MG63 (cell line): ENCODE data around the gene P2RY11. TPM values are rescaled to one million over a fixed set of nuclear protein-coding genes. Genes with fewer than 3 reads are reported as not detected.
A peak's percentile ranks its signal among the peaks of the same experiment; 100 is the strongest.

Experiments
- DNase-seq: peaks from one replicate; pipeline ENCODE4 v3.0.0-alpha.2; 2020
- H3K27me3 ChIP-seq: fragments of 250-450 bp; sonication (Bioruptor Pico); 2 replicates; pipeline ENCODE4 v1.5.1; 2020; ENCODE audit warnings: mild to moderate bottlenecking, moderate library complexity
- H3K36me3 ChIP-seq: fragments of 250-450 bp; sonication (Bioruptor Pico); 2 replicates; pipeline ENCODE4 v1.5.1; 2020; ENCODE audit warnings: mild to moderate bottlenecking, moderate library complexity
- H3K4me3 ChIP-seq: fragments of 250-450 bp; sonication (Bioruptor Pico); 2 replicates; pipeline ENCODE4 v1.5.1; 2020; ENCODE audit warnings: mild to moderate bottlenecking, moderate library complexity
- H3K9me3 ChIP-seq: fragments of 250-450 bp; sonication (Bioruptor Pico); 2 replicates; pipeline ENCODE4 v1.5.1; 2020; ENCODE audit warnings: mild to moderate bottlenecking, moderate library complexity
- total RNA-seq: library from RNA; depleted of rRNA; stranded (reverse); fragments of >200 nt; shearing (Covaris generic); gene quantifications from 2 replicates; pipeline ENCODE4 v1.2.3, GENCODE V29; 2014; ENCODE audit warnings: low replicate concordance; rRNA removed

P2RY11 gene
- total RNA-seq, 1 experiment from 2014 or later: 5.9 TPM

DNA sequence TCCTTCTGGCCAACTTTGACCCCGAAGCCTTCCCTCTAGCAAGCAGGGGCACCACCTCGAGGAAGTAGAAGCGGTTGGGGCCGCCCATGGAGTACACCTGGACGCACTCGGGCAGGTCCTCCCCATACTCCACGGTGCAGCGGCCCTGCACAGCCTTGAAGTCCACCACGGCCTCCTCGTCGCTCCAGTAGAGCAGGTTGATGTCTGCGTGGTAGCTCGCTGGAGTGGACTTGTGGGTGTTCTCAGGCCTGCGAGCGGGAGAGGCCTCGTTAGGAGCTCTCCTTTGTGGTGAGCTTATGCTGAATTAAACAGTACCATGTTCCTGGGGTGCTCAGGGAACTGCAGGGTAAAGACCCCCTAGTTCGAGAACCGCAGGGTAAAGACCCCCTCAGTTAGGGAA, 30.5 kb downstream of the P2RY11 start:
- Histone ChIP-seq H3K4me3 (no peak overlapping the region), H3K9me3 (no peaks in the 10 kb centered on the region), H3K27me3 (no peaks in the 10 kb centered on the region), H3K36me3 (peaks cover 100% of the 10 kb centered on the region)
- DNase-seq: no peak

DNA sequence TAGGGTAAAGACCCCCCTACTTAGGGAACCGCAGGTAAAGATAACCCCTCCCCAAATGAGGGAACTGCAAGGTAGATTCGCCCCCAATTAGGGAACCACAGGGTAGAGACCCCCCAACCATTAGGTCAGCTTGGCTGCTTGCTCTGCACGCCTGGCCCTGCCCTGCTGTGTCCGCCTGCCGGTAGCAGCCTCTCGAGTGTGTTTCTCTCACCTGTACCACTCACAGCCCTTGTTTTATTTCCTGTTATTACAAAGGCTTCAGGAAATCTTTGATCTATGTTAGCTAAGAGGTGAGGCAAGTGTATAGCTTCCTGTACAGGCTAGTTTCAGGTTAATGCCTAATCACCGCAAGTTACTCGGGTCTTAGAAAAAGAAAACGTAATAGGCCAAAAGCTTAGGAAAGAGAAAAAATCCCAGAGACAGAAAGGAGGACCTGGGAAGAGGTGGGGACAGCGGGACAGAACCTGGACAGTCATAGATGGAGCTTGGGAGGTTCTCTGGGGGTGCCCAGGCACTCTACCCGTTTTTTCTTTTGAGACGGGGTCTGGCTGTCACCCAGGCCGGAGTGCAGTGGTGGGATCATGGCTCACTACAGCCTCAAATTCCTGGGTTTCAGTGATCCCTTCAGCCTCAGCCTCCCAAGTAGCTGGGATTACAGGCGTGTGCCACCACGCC, 31.3 kb downstream of the P2RY11 start:
- peaks cover 100% of the 10 kb centered on the region for H3K36me3 ChIP-seq
- H3K4me3 ChIP-seq: no peak overlapping the region
- H3K9me3 ChIP-seq: no peaks in the 10 kb centered on the region
- no peak for DNase-seq
- no peaks in the 10 kb centered on the region for H3K27me3 ChIP-seq

DNA sequence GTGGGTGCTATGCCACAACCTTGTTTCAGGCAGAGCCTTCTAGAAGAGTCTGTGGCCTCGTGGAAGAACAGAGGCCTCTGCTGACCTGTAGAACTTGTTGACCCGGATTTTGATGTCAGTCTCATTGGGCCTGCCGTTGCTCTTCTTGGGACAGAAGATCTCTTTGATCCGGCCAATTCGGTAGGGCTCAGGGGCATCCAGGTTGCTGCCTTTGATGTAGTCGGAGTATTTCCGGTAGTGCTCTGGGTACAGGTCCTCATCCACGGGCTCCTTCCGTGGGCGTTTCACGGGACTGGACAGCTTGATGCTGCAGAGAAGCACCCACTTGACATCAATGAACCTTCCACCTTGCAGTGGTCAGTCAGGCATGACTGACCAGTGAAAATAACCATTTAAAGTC, 32.2 kb downstream of the P2RY11 start:
- DNase-seq: no peak
- H3K27me3 ChIP-seq: no peaks in the 10 kb centered on the region
- peaks cover 99% of the 10 kb centered on the region for H3K36me3 ChIP-seq
- no peaks in the 10 kb centered on the region for H3K9me3 ChIP-seq
- H3K4me3 ChIP-seq: no peak overlapping the region

DNA sequence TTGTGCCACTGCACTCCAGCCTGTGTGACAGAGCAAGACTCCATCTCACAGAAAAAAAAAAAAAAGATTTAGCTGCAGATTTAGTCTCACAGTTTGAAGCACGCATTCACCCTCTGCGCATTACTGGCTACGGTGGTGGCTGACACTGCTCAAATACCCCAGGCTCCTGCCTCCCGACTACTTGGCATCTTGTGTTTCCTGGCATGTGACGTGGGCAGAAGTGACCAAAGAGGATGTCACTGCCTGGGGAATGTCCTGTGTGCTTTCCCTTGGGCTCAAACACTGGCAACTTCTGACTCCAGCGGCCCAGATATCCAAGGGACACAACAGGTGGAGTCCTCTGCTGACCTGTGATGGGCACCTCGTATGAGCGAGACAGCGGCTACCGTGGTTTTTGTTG, 32.9 kb downstream of the P2RY11 start:
- Histone ChIP-seq H3K27me3 (no peaks in the 10 kb centered on the region), H3K36me3 (peaks cover 99% of the 10 kb centered on the region), H3K4me3 (no peak overlapping the region), H3K9me3 (no peaks in the 10 kb centered on the region)
- no peak for DNase-seq

DNA sequence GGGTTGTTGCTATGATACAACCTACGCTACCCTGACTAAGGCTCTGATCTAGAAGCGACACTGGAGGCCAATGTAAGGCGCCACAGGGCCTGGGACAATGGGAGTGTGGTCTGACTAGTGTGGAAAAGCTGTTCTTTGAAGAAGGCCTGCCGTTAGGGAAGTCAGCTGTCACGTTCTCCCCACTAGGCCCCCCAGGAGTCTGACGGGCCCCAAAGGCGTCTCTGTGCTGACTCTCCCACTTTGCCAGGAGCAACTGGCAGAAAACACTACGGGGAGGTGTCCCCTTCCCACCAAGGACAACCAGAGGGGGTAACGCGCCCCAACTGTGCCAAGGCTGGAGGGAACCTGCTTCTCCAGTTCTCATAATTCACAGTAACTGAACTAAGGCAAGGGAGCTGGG, 33.5 kb downstream of the P2RY11 start:
- Histone ChIP-seq H3K27me3 (no peaks in the 10 kb centered on the region), H3K4me3 (no peak overlapping the region), H3K36me3 (peaks cover 99% of the 10 kb centered on the region), H3K9me3 (no peaks in the 10 kb centered on the region)
- no peak for DNase-seq

DNA sequence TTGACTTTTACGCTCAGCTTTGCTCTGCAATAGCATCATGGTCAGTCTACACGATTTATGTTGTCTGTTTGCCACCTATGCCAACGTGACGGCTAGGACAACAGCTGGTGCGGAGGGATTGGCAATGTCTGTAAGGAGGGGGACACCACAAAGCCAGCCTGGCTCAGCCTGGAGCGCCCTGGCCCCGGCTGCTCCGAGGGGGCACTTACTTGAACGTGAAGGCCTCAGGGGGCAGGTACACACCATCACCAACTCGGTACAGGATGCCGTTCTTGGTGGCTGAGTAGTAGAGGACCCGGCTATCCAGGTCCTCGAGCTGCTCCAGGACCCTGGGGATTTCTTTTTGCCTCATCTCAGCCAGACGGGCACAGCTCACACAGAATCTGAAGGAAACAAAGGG, 34.6 kb downstream of the P2RY11 start:
- no peak overlapping the region for H3K4me3 ChIP-seq
- H3K27me3 ChIP-seq: no peaks in the 10 kb centered on the region
- peaks cover 99% of the 10 kb centered on the region for H3K36me3 ChIP-seq

DNA sequence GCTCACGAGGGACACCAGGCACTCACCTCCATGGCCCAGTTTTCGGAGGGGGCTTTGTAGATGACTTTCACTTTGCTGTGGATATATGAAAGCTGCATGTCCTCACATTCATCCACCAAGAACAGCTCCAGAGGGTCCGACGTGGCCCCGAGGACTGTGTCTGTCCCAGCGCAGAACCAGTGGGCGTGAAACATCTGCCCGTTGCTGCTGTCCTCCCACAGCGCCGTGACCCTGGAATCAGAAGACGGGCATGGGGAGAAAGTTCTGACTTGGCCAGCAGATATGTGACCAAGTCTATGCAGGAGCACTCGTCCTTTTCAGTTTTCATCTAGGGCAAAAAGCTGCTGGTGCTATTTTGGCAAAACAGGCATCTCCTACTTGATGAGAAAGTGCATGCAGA, 37.9 kb downstream of the P2RY11 start:
- Histone ChIP-seq H3K27me3 (no peaks in the 10 kb centered on the region), H3K4me3 (no peak overlapping the region), H3K36me3 (peaks cover 96% of the 10 kb centered on the region), H3K9me3 (no peaks in the 10 kb centered on the region)
- DNase-seq: no peak

More for the DNA sequence above, 34.6 kb downstream of the P2RY11 start:
- H3K9me3 ChIP-seq: no peaks in the 10 kb centered on the region
- DNase-seq: no peak

DNA sequence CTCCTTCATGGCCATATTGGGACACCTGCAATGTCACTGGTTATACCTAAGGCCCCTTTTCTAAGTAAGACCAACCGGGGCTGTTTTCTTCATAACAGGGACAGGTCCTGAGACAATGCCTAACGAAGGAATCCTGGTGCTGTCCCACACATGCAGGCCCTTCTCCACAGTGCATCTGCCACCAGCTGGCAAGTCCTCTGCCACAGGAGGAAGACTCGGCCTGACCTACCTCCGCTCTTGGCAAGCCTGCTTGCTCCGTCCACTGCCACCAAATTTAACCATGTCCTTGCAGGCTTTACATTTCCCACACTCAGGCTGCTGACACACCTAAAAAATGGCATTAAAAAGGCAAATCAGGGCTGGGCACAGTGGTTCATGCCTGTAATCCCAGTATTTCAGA, 40.0 kb downstream of the P2RY11 start:
- Histone ChIP-seq H3K36me3 (peaks cover 94% of the 10 kb centered on the region), H3K9me3 (no peaks in the 10 kb centered on the region), H3K4me3 (no peak overlapping the region), H3K27me3 (no peaks in the 10 kb centered on the region)
- DNase-seq: no peak

DNA sequence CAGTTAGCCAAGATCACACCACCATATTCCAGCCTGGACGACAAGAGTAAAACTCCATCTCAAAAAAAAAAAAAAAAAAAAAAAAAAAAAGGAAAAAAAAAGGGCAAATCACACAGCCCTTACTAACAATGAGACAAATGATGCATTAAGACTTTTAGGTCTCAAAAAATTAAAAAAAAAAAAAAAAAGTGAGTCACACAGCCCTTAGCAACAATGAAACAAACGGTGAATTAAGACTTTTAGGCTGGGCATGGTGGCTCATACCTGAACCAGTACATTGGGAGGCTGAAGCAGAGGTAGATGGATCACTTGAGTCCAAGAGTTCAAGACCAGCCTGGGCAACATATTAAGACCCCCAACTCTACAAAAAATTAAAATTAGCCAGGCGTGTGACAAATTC, 40.6 kb downstream of the P2RY11 start:
- no peak overlapping the region for H3K4me3 ChIP-seq
- no peaks in the 10 kb centered on the region for H3K9me3 ChIP-seq
- peaks cover 94% of the 10 kb centered on the region for H3K36me3 ChIP-seq
- DNase-seq: no peak
- no peaks in the 10 kb centered on the region for H3K27me3 ChIP-seq

DNA sequence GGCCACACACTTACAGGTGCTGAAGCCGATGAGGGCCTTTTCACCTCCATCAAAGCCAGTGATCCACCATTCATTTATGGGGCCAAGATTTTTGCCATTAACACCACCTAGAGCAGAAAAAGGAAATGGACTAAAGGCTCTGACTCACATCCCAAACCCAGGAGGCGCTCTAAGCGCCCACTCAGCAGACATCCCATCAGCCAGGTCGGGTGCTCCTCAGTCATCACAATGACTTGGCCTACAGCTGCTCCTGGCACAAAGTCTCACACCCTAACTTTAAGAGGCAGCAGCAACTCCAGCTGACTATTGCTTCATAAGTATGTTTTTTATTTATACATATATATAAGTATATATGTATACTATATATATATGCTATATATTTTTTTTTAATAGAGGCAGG, 44.3 kb downstream of the P2RY11 start:
- no peaks in the 10 kb centered on the region for H3K27me3 ChIP-seq
- peak; percentile 63 for DNase-seq
- peaks cover 96% of the 10 kb centered on the region for H3K36me3 ChIP-seq
- H3K9me3 ChIP-seq: no peaks in the 10 kb centered on the region
- H3K4me3 ChIP-seq: no peak overlapping the region

DNA sequence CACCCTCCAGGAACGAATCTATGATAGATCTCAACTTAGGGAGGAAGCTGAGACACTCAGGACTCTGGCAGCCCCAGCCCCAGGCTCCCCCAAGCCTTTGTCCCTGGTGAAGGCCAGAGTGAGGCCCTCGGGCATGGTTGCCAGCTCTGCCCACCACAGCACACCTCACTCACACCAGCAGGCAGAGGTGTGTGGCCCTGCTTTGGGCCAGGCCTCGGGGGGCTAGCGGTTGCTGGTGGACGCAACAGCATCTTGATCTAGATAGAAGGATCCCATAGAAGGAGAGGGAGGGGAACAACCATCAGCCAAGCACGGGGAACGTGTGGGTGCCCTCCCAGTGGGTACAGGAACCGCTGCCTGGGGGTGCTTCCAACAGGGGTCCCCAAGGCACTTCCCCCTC, 46.6 kb downstream of the P2RY11 start:
- no peaks in the 10 kb centered on the region for H3K9me3 ChIP-seq
- no peak for DNase-seq
- H3K4me3 ChIP-seq: no peak overlapping the region
- H3K36me3 ChIP-seq: peaks cover 98% of the 10 kb centered on the region
- no peaks in the 10 kb centered on the region for H3K27me3 ChIP-seq

DNA sequence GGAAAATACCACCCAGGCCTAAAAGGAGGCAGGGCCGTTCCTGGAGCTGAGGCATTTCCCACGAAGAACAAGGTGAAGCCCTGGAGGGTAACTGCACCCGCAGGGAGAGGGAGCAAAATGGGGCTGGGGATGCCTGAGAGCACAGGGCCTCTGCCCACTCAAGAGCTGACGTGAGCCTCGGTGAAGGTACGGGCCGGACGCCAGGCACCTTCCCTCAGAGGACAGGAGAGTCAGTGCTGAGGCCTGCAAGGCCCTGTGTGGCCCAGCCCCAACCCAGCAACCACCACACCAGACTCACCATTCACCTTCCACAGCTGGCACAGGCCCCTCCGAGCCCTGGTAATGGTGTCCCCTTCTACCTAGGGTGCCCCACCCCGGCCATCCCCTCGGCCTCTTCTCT, 47.0 kb downstream of the P2RY11 start:
- H3K9me3 ChIP-seq: no peaks in the 10 kb centered on the region
- peaks cover 98% of the 10 kb centered on the region for H3K36me3 ChIP-seq
- H3K4me3 ChIP-seq: no peak overlapping the region
- no peaks in the 10 kb centered on the region for H3K27me3 ChIP-seq
- no peak for DNase-seq

DNA sequence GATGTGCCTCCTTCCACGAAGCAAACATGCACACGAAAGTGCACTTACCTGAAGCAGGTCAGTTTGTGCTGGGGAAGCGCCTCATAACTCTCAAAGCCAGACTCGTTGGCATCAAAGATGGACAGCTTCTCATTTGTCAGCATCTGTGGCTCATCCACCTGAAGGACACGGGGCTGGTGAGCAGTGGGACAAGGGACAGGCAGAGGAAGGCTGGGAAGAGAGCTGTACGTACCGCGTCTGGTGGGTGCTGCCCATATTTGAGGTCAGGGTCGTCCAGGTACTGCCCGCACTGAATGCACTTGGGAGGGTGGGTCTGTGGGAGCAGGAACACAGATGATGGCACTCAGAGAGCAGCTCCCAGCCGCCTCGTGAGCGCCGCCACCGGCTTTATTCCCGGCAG, 48.1 kb downstream of the P2RY11 start:
- no peaks in the 10 kb centered on the region for H3K9me3 ChIP-seq
- H3K36me3 ChIP-seq: peaks cover 98% of the 10 kb centered on the region
- DNase-seq: no peak
- no peak overlapping the region for H3K4me3 ChIP-seq
- H3K27me3 ChIP-seq: no peaks in the 10 kb centered on the region

DNA sequence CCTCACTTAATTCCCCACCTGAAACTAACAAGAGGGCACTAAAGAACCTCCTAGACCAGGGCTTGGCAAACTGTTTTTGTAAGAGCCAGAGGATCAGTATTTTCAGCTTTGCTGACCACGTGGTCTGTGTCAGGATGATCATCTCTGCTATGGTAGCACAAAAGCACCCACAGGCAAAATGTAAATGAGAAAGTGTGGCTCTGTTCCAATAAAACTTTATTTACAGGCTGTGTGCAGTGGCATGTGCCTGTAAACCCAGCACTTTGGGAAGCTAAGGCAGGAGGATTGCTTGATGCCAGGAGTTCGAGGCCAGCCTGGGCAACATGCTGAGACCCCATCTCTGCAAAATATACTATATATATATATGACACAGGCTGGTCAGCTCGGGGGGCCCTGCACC, 52.0 kb downstream of the P2RY11 start:
- H3K9me3 ChIP-seq: no peaks in the 10 kb centered on the region
- H3K36me3 ChIP-seq: peaks cover 99% of the 10 kb centered on the region
- H3K4me3 ChIP-seq: no peak overlapping the region
- no peaks in the 10 kb centered on the region for H3K27me3 ChIP-seq
- no peak for DNase-seq

Other genes with a start within 250 kb of the P2RY11 start
- 5.6 and 7.0 TPM in 2 replicates for gene OLFM2, start 175.2 kb upstream of the P2RY11 start, total RNA-seq
- gene COL5A3, start 101.2 kb upstream of the P2RY11 start, total RNA-seq: 2.4 and 3.1 TPM in 2 replicates
- not detected in 2 replicates for gene RDH8, start 98.2 kb upstream of the P2RY11 start, total RNA-seq
- 22.5 and 28.9 TPM in 2 replicates for gene SHFL, start 25.4 kb upstream of the P2RY11 start, total RNA-seq
- gene ANGPTL6, start 9.0 kb upstream of the P2RY11 start, total RNA-seq: not detected in 2 replicates
- gene PPAN, start 5.3 kb upstream of the P2RY11 start, total RNA-seq: 128 and 155 TPM in 2 replicates
- gene EIF3G, start 8.2 kb downstream of the P2RY11 start, total RNA-seq: 677 and 743 TPM in 2 replicates
- 73.4 and 138 TPM in 2 replicates for gene DNMT1, start 83.3 kb downstream of the P2RY11 start, total RNA-seq
- 14.0 and 14.6 TPM in 2 replicates for gene S1PR2, start 119.6 kb downstream of the P2RY11 start, total RNA-seq
- 188 and 218 TPM in 2 replicates for gene MRPL4, start 140.5 kb downstream of the P2RY11 start, total RNA-seq
- gene ICAM1, start 159.4 kb downstream of the P2RY11 start, total RNA-seq: 3.8 and 5.1 TPM in 2 replicates
- not detected in 2 replicates for gene ICAM4, start 175.3 kb downstream of the P2RY11 start, total RNA-seq
- gene ICAM5, start 178.3 kb downstream of the P2RY11 start, total RNA-seq: not detected in 2 replicates
- gene ZGLP1, start 198.1 kb downstream of the P2RY11 start, total RNA-seq: 0.43 TPM in 1 of 2 replicates, not detected in the other
- gene FDX2, start 204.3 kb downstream of the P2RY11 start, total RNA-seq: 30.8 and 43.8 TPM in 2 replicates
- gene RAVER1, start 221.8 kb downstream of the P2RY11 start, total RNA-seq: 21.0 and 30.3 TPM in 2 replicates
- gene ICAM3, start 227.9 kb downstream of the P2RY11 start, total RNA-seq: 20.4 and 31.7 TPM in 2 replicates